Endometrium (tissue), 2 donors: ENCODE results near the gene SMIM1.

Experiments
- FAIRE-seq: peaks from 2 replicates; lab custom pipeline; 2012; peaks lifted over from hg19 to GRCh38; lab: Jason Lieb, UNC
- donor health status: control.
- donor health status: control.

SMIM1 gene

GRCh38 chr1:3822421-3822820, 49.9 kb downstream of the SMIM1 start:
- FAIRE-seq: no peak

DNA sequence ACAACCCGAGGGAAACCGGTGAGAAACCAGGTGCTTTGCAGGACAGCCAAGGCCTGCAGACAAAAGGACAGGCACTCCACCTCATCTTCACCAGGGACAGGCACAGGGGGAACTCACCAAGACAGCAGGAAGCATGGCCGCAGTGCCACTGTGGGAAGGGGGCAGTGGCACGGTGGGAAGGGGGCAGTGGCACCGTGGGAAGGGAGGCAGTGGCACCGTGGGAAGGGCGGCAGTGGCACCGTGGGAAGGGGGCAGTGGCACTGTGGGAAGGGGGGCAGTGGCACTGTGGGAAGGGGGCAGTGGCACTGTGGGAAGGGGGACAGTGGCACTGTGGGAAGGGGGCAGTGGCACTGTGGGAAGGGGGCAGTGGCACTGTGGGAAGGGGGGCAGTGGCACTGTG, 52.1 kb downstream of the SMIM1 start:
- FAIRE-seq: no peak

GRCh38 chr1:3825356-3825755, 52.8 kb downstream of the SMIM1 start:
- FAIRE-seq: no peak
